Stimulated activated CD4-positive, alpha-beta T cell treated with anti-CD3 and anti-CD28 coated beads, TNF-alpha, amount 100 ng/mL, for 4 hours (primary cell): Measurements from ENCODE around the gene RRAGC.
"Not testable (repeated sequence)": the region's sequence is repeated elsewhere in the genome, so short reads cannot be mapped to it uniquely, and the experiment has no call there.

Source experiments
- DNase-seq, 3 experiments: peaks; one replicate each; pipeline ENCODE4 v3.0.0-alpha.2; 2020; ENCODE audit warnings: low read depth in 3 of 3

RRAGC gene

DNA sequence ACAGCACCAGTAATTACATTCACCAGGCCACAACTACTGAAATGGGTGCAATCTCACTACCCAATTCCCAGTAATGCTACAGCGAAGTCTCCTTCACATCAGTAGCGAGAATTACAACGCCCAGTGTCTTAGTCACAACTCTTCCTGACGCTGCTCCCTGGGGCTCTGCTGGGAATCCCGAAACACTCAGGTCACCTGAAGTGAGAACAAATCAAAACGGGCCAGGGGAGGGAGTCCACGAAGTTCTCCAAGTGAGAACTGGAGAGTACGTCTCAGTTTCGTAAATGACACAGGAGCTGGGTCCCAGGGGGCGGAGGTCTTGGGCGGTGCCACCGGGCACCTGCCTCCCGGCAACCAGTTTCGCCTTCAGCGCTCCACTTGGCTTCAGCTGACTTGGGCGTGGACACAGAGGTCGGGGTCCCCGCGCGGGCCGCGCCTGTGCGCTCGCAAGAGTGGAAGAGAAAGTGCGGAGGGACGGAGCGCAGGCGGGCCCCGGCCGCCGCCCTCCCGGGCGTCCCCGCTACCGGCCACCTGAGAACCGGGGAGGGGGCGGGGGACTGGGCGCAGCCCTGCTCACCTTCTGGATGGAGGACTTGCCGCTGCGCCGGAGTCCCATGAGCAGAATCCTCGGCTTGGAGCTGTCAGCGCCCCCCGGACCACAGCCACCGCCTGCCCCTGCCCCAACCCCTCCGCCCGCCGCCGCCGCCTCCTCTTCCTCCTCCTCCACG lies 575 bp downstream of the RRAGC start:
- peak in 2 of 3 experiments; percentile 26 to 33 for DNase-seq

DNA sequence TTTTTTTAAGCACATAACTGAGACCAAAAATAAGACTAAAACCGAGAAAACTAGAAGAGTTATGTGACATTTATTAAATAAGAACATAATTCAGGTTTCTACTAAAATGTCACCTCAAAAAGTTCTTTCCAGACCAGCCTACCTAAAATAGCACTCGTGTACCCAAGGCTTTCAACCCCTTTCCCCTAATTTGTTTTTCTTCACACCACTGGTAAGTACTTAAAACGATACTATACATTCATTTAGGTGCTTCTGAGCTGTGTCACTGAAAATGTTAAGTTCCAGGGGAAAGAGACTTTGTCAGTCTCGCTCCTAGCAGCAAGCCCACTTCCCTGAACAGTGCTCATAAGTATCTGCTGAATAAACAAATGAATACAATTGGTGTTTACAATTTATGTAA lies 6.8 kb downstream of the RRAGC start:
- no peak for DNase-seq

DNA sequence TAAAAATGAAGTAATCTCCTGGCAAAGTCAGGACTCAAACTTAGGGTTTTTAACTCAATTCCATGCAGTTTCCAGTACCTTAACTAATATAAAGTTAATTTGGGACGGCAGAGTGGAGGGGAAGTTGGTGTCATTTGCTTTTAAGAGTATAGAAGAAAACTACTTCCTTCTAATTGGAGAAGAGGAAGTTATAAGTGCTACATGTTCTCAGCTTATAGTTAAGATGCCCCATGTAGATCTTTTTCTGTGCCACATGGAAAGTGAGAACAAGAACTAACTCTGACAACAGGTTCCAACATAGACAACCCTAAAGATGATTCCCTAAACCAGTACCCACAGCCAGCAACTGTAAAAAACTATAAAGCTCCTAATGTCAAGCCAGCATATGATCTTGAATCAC lies 11.5 kb downstream of the RRAGC start:
- DNase-seq, result no peak

DNA sequence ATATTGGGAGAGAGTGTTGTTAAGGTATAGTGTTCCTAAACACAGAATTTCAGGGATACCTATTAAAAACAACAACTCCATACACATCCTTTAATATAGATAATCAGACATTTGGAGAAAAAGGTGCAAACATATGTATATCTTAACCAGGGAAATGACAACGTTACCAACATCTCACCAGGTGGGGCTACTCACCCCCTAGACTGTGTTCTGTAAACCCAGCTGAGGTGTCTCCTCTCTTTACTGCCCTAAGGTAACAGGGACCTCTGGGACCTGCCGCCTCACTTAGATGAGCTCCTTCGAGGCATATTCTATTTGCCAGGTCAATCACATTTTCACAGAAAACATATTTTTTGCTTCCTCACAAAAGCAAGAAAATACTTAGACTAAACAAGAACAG lies 13.4 kb downstream of the RRAGC start:
- DNase-seq, result no peak

DNA sequence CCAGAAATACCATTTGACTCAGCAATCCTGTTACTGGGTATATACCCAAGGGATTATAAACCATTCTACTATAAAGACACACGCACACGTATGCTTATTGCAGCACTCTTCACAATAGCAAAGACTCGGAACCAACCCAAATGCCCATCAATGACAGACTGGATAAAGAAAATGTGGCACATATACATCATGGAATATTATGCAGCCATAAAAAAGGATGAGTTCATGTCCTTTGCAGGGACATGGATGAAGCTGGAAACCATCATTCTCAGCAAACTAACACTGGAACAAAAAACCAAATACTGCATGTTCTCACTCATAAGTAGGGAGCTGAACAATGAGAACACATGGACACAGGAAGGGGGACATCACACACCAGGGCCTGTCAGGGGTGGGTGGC lies 14.5 kb downstream of the RRAGC start:
- DNase-seq, result not testable (repeated sequence)

DNA sequence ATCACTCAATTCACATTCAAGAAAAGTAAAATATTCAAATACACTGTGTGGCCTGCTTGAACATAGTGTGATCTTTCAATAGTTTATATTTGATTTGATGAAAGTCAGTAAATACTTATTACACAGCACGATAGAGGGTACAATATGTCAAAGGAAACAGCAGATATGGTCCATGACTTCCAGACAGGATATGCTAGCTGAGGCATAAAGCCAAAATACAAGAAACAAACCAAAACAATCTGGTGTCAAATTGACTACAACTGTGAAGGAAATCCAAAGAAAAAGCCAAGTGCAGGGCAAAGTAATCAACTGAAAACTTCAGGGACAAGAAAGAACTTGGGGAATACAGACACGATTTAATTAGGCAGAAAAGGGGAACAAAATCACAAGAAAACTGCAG lies 19.3 kb downstream of the RRAGC start:
- no peak for DNase-seq

DNA sequence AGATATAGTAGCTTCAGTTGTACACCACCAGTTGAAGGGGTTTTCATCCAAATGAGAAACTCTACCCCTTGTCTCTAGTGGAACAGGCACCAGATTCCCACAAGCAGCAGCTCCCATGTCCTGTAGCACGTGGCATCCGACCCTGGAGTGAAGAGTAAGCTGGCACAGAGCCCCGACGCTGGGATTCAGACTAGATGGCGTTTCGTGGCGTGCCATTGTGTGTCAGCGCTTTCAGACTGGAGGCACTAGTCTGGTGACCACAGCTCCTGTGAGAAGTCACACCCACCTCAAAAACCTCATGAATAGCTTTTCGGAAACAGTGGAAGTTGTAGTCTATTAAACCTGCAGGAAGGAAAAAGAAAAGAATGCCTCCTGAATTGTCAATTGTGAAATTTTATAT lies 20.2 kb downstream of the RRAGC start:
- no peak for DNase-seq

DNA sequence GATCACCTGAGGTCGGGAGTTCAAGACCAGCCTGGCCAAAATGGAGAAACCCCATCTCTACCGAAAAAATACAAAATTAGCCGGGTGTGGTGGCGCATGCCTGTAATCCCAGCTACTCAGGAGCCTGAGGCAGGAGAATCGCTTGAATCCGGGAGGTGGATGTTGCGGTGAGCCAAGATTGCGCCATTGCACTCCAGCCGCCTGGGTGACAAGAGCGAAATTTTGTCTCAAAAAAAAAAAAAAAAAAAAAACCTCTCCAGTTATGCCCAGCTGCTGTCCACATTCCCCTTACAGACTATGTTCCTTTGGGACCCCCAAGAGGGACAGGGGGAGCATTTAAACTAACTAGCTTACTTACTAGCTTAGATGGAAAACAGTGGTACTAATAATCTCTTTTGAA lies 23.3 kb downstream of the RRAGC start:
- DNase-seq, result not testable (repeated sequence)

DNA sequence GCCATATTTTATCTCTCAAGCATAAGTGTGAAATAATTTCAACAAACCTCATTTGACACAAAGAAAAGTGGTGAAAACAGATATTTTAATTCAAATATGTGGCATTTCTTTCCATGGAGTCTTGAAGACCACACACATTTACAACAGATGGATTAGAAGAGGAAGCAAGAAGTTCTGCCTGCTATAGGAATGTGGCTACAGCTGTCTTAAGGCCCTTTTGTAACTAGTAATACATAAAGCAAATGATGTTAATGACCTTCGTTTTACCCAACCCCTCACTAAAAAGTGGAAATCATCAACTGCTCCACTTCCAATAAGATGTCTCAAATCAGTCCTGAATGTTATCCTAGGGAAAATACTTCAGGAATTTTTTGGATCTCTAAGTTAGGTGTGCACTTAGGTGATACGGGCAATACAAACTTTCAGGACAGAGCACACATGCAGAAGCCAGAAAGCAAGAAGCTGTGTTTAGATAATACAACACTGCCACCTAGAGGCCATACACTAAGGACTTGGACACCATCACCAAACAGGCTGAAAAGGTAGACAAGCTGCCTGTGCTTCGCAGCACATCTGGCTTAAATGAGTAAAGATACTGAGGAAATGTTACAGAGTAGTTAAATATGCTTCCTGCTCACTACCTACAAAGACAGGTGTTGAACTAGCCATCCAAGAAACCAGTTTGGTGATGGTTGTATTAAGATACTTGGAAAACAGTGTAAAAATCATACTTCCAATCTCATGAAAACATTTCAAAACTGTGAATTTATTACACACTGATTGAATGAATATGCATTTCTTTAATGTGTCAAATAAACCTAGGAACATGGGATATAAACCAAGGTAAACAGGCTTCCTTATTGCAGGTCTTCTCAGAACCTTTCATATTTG lies 24.4 kb downstream of the RRAGC start:
- no peak for DNase-seq

DNA sequence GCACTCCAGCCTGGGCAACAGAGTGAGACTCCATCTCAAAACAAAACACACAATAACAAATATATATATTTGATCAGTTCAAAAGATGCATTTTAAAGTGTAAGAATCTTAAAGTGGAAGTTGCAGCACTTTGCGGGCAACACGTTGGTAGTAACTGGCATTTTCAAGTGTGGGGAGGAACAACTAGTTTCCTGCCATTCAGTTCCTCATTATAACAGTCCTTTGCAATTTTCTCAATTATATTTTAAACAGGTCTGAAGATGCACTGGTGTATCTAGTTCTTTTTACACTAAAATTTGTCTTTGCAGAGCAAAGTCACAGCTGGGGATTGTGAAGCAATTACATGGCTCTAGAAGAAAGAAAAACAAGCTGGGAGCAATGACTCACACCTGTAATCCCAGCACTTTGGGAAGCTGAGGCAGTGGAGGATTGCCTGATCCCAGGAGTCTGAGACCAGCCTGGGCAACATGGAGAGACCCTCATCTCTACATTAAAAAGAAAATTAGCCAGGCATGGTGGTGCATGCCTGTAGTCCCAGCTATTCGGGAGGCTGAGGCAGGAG lies 25.3 kb downstream of the RRAGC start:
- no peak for DNase-seq

DNA sequence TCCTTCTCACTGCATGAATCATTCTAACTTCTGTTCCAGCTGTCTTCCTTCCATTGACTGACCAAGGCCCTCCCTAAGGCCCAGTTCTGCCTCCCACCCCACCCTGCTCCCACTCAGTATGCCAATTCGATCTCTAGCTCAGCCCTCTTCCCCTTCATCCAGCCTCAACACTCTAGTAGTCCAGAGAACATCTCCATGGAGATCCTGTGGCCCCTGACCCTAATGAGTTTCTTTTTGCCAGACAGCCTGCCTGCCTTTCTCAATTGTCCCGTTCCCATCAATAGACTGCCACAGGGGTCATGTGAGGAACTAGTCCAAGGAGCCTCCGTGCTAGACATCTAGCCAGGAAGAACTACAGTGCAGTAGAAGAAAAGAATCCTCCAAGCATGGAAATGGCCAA lies 26.4 kb downstream of the RRAGC start:
- DNase-seq, result no peak

DNA sequence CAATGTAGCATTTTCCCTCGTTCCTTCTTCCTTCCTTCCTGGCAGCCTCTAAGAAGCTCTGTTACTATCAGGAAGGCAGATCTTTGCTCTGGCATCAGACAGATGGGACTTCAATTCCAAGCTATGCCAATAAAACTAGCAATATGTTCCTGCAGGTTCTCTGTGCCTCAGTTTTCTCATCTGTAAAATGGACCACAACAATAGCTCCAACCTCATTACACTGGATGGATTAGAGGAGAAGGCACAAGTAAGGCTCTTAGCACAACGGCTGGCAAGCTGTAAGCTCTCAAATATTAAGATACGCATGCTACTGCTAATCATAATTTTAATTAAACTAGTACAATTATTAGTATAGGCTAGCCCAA lies 27.2 kb downstream of the RRAGC start:
- no peak for DNase-seq

DNA sequence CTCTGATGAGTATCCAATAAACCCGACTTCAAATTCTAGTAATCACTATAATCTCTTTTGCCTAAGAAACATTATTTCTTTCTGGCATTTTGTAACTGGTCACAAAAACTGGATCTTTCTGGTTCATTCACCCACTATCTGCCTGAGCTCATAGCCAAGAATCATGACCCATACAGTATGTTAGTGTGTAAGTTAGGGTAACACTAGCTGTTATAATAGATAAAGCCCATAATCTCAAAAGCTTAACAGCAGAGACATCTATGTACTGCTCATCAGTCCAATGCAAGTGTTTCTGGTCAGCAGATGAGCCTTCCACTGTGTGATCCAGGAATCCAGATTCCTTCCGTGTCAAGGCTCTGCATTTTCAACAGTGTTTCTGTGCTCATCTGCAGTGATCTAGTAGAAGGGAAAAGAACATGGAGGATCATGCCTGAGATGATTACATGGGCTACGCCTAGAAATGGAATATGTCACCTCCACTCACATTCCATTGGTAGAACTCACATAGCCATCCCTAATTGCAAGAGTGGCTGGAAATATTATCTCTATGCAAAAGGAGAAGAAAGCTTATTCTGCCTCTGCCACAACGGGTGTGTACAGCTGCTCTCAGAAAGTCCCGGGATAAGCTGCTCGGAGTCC lies 27.7 kb downstream of the RRAGC start:
- DNase-seq, result no peak

DNA sequence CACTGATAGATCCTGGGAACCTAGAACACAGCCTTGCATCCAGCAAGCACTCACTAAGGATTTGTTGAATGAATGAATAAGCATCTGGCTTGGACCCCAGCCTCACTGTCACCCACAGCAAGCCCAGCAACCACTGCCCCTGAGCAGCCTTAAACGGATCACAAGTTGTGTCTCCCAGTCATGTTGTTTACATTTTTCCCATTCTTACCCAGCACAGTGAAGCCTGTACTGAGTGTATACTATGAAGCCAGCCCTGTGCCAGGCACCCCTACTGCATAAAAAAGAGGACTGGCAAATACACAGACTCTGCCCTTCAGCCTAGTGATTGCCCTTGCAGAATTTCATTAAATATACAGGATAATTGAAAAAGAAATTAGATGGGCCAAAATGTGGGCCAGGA lies 30.2 kb downstream of the RRAGC start:
- no peak for DNase-seq

DNA sequence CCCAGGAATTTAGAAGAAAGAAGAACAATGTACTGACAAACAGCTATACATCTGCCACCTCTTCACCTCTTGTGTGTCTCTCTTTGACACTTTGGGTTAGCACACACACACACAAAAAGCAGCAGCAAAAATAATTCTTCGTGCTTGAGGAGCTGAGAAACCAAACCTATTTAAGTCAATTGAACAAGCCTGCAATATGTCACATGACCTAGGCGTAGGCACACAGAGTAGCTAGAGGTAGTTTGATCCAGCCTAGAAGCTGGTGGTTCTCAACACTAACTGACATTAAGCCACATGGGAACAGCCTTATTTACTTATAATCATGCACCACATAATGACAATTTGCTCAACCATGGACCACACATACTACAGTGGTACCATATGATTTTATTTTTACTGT lies 32.3 kb downstream of the RRAGC start:
- DNase-seq, result no peak

DNA sequence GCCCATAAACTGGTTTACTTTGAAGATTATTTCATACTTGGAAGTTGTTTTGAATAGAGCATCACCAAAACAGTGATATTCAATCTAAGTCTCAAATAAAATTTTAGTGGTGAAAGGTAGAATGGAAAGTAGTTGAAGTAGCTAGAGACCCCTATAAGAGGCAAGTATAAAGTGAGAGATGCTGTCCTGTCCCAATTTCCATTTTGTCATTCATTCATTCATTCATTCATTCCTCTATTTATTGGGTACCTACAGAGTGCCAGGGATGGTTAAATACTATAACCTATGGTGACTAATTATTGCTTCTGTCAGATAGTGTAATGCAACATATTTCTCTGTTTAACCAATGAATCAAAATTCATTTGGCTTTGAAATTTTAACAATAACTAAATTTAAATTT lies 32.7 kb downstream of the RRAGC start:
- no peak for DNase-seq

DNA sequence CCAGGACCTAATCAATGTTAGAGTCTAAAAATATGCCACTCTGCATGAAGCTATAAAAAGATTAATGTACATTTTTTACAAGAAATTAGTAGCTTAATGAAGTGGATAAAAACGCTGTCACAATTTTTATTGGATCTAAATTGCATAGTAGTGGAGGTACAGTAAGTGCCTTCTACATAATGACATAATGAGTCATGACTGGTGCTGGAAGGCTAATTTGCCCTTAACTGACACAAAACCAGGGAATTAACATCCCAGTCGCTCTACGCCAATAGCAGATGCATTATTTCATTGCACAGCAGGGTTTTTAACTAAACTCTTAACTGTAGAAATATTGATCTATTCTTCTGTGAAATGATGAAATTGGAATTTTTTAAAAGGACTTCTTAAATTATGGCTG lies 33.3 kb downstream of the RRAGC start:
- DNase-seq, result no peak

DNA sequence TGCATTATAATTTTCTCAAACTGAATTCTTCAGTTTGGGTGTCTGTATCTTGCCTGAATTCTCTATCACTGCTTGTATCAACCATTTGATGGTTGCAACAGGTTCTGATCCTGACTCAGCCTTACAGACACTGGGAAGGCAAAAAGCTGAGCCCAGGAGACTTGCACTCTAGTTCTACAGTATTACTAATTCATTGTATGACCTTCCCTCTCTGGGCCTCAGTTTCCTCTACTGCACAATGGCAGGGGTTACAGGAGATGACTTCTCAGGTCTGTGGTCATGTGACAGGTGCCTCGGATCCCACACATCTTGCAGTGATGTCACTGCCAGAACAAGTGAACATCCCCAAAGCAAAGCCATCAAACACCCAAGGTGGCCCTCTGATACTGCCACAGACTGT lies 38.7 kb downstream of the RRAGC start:
- DNase-seq, result no peak

DNA sequence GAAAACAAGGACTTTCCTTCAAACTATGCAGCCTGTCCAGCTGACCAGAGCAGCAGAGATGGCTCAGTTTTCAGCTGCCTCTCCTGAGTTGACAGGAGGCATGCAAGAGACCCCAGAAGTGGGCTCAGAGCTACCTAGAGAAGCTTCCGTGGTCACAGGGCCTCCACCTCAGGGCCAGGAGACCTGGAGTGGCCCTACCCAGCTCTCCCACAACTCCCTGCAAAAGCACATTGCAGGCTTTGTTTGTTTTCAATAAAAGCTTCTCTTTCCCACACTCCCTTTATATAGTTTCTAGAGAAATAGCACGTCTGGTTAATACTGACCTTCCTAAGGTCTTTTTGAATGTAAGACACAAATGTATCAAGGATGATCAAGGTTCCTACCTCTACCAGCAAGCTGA lies 40.1 kb downstream of the RRAGC start:
- DNase-seq, result no peak

DNA sequence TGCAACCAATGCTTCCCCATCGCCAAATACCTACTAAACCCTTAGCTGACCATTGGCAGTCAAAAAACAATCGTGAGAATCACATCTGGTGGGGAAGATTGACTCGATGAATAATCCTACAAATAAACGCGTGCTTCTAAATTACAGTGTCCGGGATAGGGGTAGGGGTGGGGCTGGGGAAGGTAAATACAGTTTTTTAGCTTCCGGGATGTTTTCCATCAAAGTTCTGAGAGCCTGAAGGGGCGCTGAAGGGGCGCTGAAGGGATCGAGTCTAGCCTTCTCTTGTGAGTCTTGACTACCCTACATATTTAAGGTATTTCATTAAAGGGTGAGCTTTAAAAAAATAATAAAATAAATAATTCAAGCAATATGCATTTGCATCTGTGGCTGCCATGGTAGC lies 40.5 kb downstream of the RRAGC start:
- DNase-seq, result no peak

DNA sequence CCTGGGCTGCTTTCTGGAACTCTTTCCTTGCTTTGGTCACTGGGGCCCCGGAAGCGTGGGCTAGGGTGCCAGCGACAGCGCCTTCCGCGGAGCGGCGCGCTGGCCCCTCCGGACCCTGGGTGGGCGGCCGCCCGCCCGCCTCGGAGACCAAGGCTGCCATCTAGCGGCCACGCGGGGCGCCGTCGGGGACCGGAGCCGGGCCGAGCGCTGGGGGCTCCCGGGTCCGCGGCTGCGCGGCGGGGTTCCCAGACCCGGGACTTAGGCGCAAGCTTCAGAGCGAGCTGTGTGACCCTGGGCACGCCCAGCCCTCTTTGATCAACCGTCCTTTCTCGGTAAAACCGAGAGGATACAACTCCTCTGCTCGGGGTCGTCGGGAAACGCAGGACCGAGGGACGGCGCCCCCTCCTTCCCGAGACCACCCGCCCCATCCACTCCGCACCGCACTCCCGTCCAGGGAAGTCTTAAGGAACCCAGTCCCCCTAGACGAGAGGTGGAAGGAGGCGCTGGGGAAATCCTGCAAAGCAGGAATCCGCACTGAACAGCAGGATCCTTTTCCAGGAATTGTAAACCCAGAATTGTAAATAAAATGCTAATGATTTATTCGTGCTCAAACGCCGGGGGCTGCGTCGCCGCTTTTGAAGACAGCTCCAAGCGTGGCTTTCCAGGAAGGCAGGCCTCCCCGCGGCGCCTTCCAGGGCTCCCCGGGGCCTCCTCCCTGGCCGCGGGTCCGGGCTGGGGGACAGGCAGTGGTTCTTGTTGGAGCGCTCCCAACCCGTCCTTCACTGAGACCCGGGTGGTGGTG lies 41.2 kb downstream of the RRAGC start:
- DNase-seq, result peak in 2 of 3 experiments; percentile 33 to 35
